T1000 (cell line): ENCODE measurements around the gene OCRL.

Experiments
- DNase-seq: peaks from one replicate; lab custom pipeline; 2025; ENCODE audit warnings: mixed read lengths; lab: John Stamatoyannopoulos, UW

The OCRL gene

GRCh38 chrX:129634541-129634940 lies 94.5 kb downstream of the OCRL start:
- DNase-seq: no peak

GRCh38 chrX:129636175-129636681 lies 96.2 kb downstream of the OCRL start:
- no peak for DNase-seq

- peak; percentile 32 for DNase-seq
These were observed 97.4 kb downstream of the OCRL start for GRCh38 chrX:129637217-129638109.

GRCh38 chrX:129638917-129639316 lies 98.9 kb downstream of the OCRL start:
- DNase-seq: no peak

GRCh38 chrX:129640737-129641136 lies 100.7 kb downstream of the OCRL start:
- no peak for DNase-seq

GRCh38 chrX:129641469-129641868 lies 101.4 kb downstream of the OCRL start:
- DNase-seq: no peak

- DNase-seq: no peak
These were observed 101.9 kb downstream of the OCRL start for GRCh38 chrX:129641941-129642340.
